K562 (cell line): ENCODE results near the gene TREX2. TPM values are rescaled to one million over a fixed set of nuclear protein-coding genes. Genes with fewer than 3 reads are reported as not detected.

Source experiments
- ATAC-seq: fragments of 200-7000 bp; cut with Tn5 transposase; 3 replicates; pipeline ENCODE4 v1.9.1; 2020; ENCODE audit warnings: moderate library complexity
- BruUV-seq: library from RNA; stranded (reverse); fragments of 400-500 nt; replicated peaks from 2 replicates; lab custom pipeline; 2021; lab: Mats Ljungman, UMichigan
- CTCF ChIA-PET: fragments of 300-600 bp; formaldehyde crosslinking; extraction: SDS; loops from one replicate; lab custom pipeline; 2021; ENCODE audit warnings: low intra/inter-chr PET ratio; lab: Yijun Ruan, JAX
- POLR2A ChIA-PET: fragments of 300-600, 350-650 bp; sonication (Branson Sonifier 250); formaldehyde crosslinking; extraction: SDS; loops from one replicate; lab custom pipeline; 2021; ENCODE audit warnings: antibody characterized with exemption, inconsistent platforms; lab: Yijun Ruan, JAX
- DNase-seq, 4 experiments: peaks; one replicate each; pipeline versions ENCODE4 v3.0.0 to v3.0.0-alpha.2; 2011 to 2018; ENCODE audit warnings: low spot score in 3 of 4, mixed read lengths in 3 of 4; ENCODE audit errors: extremely low read depth in 1 of 4
- FAIRE-seq: peaks from 2 replicates; lab custom pipeline; 2011; peaks lifted over from hg19 to GRCh38; lab: Jason Lieb, UNC
- H2AFZ ChIP-seq: 2 replicates; pipeline ENCODE4 v1.6.0; 2011; ENCODE audit warnings: low read depth, low read length, control low read depth, inconsistent platforms
- H3K27ac ChIP-seq: fragments of 200-600 bp; 3 replicates; pipeline ENCODE4 v1.8.0; 2011; ENCODE audit warnings: low read depth, mild to moderate bottlenecking, control low read depth, inconsistent platforms, low read length, moderate library complexity, mixed read lengths; ENCODE audit errors: extremely low read depth
- H3K27me3 ChIP-seq, 2 experiments: fragments of 300-600 bp in 1 of 2; 2 replicates in 1 of 2; 3 replicates in 1 of 2; pipeline versions ENCODE4 v1.6.0 to v1.8.0; 2011; ENCODE audit warnings: inconsistent platforms in 2 of 2, low read length in 2 of 2, mild to moderate bottlenecking in 1 of 2, mixed read lengths in 1 of 2, moderate library complexity in 1 of 2; ENCODE audit not compliant: control insufficient read depth in 2 of 2, insufficient read depth in 2 of 2
- H3K36me3 ChIP-seq: fragments of 300-600 bp; 3 replicates; pipeline ENCODE4 v1.8.0; 2011; ENCODE audit warnings: mild to moderate bottlenecking, low read length, inconsistent platforms; ENCODE audit not compliant: control insufficient read depth, insufficient read depth
- H3K4me1 ChIP-seq, 2 experiments: fragments of 200-600 bp in 1 of 2; replicated peaks in 1 of 2; 2 replicates in 1 of 2; 3 replicates in 1 of 2; pipeline versions ENCODE4 v1.5.1 to v1.8.0; 2011; ENCODE audit warnings: inconsistent platforms in 2 of 2, low read length in 2 of 2, mild to moderate bottlenecking in 1 of 2, mixed read lengths in 1 of 2, moderate library complexity in 1 of 2; ENCODE audit not compliant: control insufficient read depth in 2 of 2, insufficient read depth in 2 of 2
- H3K4me2 ChIP-seq: 2 replicates; pipeline ENCODE4 v1.6.1; 2011; ENCODE audit warnings: low read length, control low read depth, inconsistent platforms, mixed read lengths; ENCODE audit not compliant: insufficient read depth
- H3K4me3 ChIP-seq: fragments of 200-600 bp; sonication (generic), shearing (Covaris generic); 2 replicates; pipeline ENCODE4 v1.5.1; 2016; ENCODE audit warnings: control low read depth, inconsistent platforms
- H3K79me2 ChIP-seq: fragments of 200-600 bp; 3 replicates; pipeline ENCODE4 v1.8.0; 2011; ENCODE audit warnings: low read length, inconsistent platforms; ENCODE audit not compliant: control insufficient read depth, insufficient read depth
- H3K9ac ChIP-seq, 2 experiments: 2 replicates each; pipeline versions ENCODE4 v1.6.0 to v1.6.1; 2011; ENCODE audit warnings: low read depth in 2 of 2, low read length in 2 of 2, control low read depth in 1 of 2, inconsistent platforms in 1 of 2, mild to moderate bottlenecking in 1 of 2, mixed read lengths in 1 of 2; ENCODE audit not compliant: insufficient read depth in 1 of 2
- H3K9me1 ChIP-seq: one replicate; pipeline ENCODE4 v1.6.0; 2011; ENCODE audit warnings: inconsistent platforms, mild to moderate bottlenecking, low read length, moderate library complexity; ENCODE audit not compliant: control insufficient read depth, insufficient read depth
- H3K9me3 ChIP-seq: replicated peaks from 2 replicates; pipeline ENCODE4 v1.5.1; 2011; ENCODE audit warnings: low read depth, low read length, inconsistent platforms; ENCODE audit not compliant: control insufficient read depth, insufficient read depth
- H4K20me1 ChIP-seq: replicated peaks from 2 replicates; pipeline ENCODE4 v1.6.1; 2011; ENCODE audit warnings: low read length, inconsistent platforms, mixed read lengths; ENCODE audit not compliant: control insufficient read depth, insufficient read depth
- NCOA2 ChIP-seq, 2 experiments: fragments of 450-650 bp; IDR thresholded peaks; 2 replicates each; pipeline ENCODE4 v1.6.1; 2018; ENCODE audit warnings: mild to moderate bottlenecking in 2 of 2, moderate library complexity in 1 of 2; ENCODE audit not compliant: partially characterized antibody in 2 of 2
- POLR2G ChIP-seq: fragments of 200-400 bp; formaldehyde crosslinking; IDR thresholded peaks from 2 replicates; pipeline ENCODE4 v1.6.1; 2017; ENCODE audit warnings: low read depth, mild to moderate bottlenecking, antibody characterized with exemption, low read length, moderate library complexity
- SAFB2 ChIP-seq: fragments of 200-400 bp; formaldehyde crosslinking; IDR thresholded peaks from 2 replicates; pipeline ENCODE4 v1.6.1; 2018; ENCODE audit warnings: borderline replicate concordance, low read length, low read depth, moderate library complexity; ENCODE audit not compliant: severe bottlenecking
- U2AF2 ChIP-seq: fragments of 200-400 bp; formaldehyde crosslinking; optimal IDR thresholded peaks from 2 replicates; pipeline ENCODE3; 2017; ENCODE audit warnings: low read depth, mild to moderate bottlenecking, low read length
- ZNF232 ChIP-seq: sonication (generic); formaldehyde crosslinking; IDR thresholded peaks from 2 replicates; pipeline ENCODE4 v1.8.0; 2022; ENCODE audit warnings: mild to moderate bottlenecking, missing genetic modification reagents
- WGBS: fragments of 100-300 bp; shearing (Covaris generic); methylation state at CpG from one replicate; pipeline ENCODE4 v1.1.6; 2016; ENCODE audit warnings: low coverage, mixed read lengths; ENCODE audit not compliant: insufficient coverage; ENCODE audit errors: missing lambda C conversion rate; 5-methylcytosine and 5-hydroxymethylcytosine counted together
- in situ Hi-C: fragments of 300-500 bp; cut with MboI; formaldehyde crosslinking; loops from 4 replicates; pipeline ENCODE4 v1.15.0; 2018; ENCODE audit warnings: inconsistent platforms, mixed read lengths
- intact Hi-C: fragments of 100-400 bp; cut with micrococcal nuclease; formaldehyde crosslinking; loops from 2 replicates; pipeline ENCODE4 v1.14.2; 2022
- polyA plus RNA-seq, 8 experiments: library from polyadenylated mRNA; depleted of rRNA in 4 of 8; stranded (reverse) in 5 of 8; unstranded in 3 of 8; fragments of >200 nt; fragmentation: Nextera tagmentation in 2 of 8; fragmentation: Illumina TruSeq in 1 of 8; extraction: Ambion mirVana in 2 of 8; extraction: Trizol in 1 of 8; gene quantifications; 2 replicates each; pipeline versions ENCODE4 v1.2.1 to v1.2.3, GENCODE V29; 2011 to 2014; ENCODE audit warnings: inconsistent platforms in 1 of 8, missing spikeins in 1 of 8
- total RNA-seq, 7 experiments: library from RNA; depleted of rRNA in 6 of 7; stranded (reverse); fragments of >200 nt in 6 of 7; fragmentation: Illumina TruSeq in 2 of 7; extraction: Trizol in 2 of 7; gene quantifications; 2 replicates each; pipeline versions ENCODE4 v1.2.1 to v1.2.3, GENCODE V29; 2011 to 2021; ENCODE audit warnings: low replicate concordance in 1 of 7
- TF ChIP-seq, protein P1 (sequence below): sonication (generic); formaldehyde crosslinking; IDR thresholded peaks from 2 replicates; pipeline ENCODE4 v1.9.0; 2022; ENCODE audit warnings: mild to moderate bottlenecking, missing genetic modification reagents

Gene TREX2
- total and polyA plus RNA-seq, 9 of the 15 experiments (the other 6 are each of a cell fraction or from before 2014, with no cell fraction given) = 0.07 to 1.5 (median 0.33) TPM; not detected in 2

DNA sequence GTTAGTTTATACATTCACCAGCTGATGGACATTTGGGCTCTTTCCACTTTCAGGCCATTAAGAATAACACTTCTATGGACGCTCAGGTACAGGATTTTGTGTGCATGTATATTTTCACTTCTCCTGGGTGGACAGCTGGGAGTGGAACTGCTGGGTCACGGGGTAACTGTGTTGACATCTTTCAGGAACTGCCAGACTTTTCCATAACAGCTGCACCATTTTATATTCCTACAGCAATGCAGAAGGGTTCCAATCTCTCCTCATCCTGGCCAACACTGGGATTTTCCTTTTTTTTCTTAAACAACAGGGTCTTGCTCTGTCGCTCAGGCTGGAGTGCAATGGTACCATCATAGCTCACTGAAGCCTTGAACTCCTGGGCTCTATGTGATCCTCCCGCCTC is 12.6 kb upstream of the TREX2 start (continued):
- TF ChIP-seq ZNF232 (no peak), NCOA2 (IDR thresholded peaks at IDR 0.05; ENCODE audit: partially characterized antibody in 2 of 2) (no peak)
- TF ChIP-seq, protein P1, sequence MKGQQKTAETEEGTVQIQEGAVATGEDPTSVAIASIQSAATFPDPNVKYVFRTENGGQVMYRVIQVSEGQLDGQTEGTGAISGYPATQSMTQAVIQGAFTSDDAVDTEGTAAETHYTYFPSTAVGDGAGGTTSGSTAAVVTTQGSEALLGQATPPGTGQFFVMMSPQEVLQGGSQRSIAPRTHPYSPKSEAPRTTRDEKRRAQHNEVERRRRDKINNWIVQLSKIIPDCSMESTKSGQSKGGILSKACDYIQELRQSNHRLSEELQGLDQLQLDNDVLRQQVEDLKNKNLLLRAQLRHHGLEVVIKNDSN (CRISPR knock-in tag) = no peak

GRCh38 chrX:153457827-153458466 is 12.1 kb upstream of the TREX2 start:
- Histone ChIP-seq H2AFZ (no peak overlapping the region), H4K20me1 (peaks cover 8% of the 10 kb centered on the region; the same call in 1 of the 2 replicates), H3K9me3 (no peaks in the 10 kb centered on the region), H3K27me3 (no peaks in the 10 kb centered on the region), H3K4me3 (no peak overlapping the region)
- POLR2A ChIA-PET = interaction anchor here (0.7 kb wide), 2 partner anchors 11 to 15 kb away, joined by 3 to 4 read pairs; no protein-coding TSS in a partner anchor
- ATAC-seq (no peak), FAIRE-seq (no peak)
- intact Hi-C loops (no loop called here), in situ Hi-C loops (no loop called here)
- BruUV-seq = no TSS peak
- TF ChIP-seq POLR2G (peak; percentile 15; the same call in 1 of the 2 replicates), U2AF2 (no peak), SAFB2 (no peak)
- TF ChIP-seq, all 486 proteins: peak for 1
- WGBS = 93% methylated on average over 11 of the region's 17 CpGs
- Histone ChIP-seq H3K4me2 (no peak overlapping the region), H3K4me1 (peaks cover 0 to 5% of the 10 kb centered on the region in 2 experiments; a peak in 1 of 5 replicates), H3K79me2 (no peaks in the 10 kb centered on the region), H3K9me1 (peaks cover 3% of the 10 kb centered on the region), H3K36me3 (peaks cover 77% of the 10 kb centered on the region), H3K9ac (peak overlapping the region in 1 of 2 experiments; percentile 45; a peak in 1 of 4 replicates), H3K27ac (no peak overlapping the region)
- no peak for DNase-seq
- CTCF ChIA-PET = no interaction called here
